GM21576 (cell line): ENCODE data around the gene RAP1GAP2.
"Not testable (repeated sequence)": the region's sequence is repeated elsewhere in the genome, so short reads cannot be mapped to it uniquely, and the experiment has no call there.

Experiments used
- ATAC-seq: cut with Tn5 transposase; IDR thresholded peaks from one replicate; pipeline ENCODE4 v1.9.1; 2021; ENCODE audit warnings: mild to moderate bottlenecking, moderate library complexity; ENCODE audit not compliant: unreplicated experiment

RAP1GAP2 gene

GRCh38 chr17:2796164-2797125, at the start of gene RAP1GAP2:
RAP1GAP2 (plus strand) TSS chr17:2796438; CDS start chr17:2796528, 90 bp downstream.
- no peak for ATAC-seq

- no peak for ATAC-seq
These were observed 47.0 kb upstream of the RAP1GAP2 start, which contains the start of gene CCDC92B for GRCh38 chr17:2749058-2749783. CCDC92B (minus strand) TSS chr17:2749652; CDS start chr17:2735145, 14,507 bp downstream.

- no peak for ATAC-seq
These were observed 46.5 kb upstream of the RAP1GAP2 start for GRCh38 chr17:2749784-2750181.

- ATAC-seq = no peak
These were observed 45.5 kb upstream of the RAP1GAP2 start for GRCh38 chr17:2750721-2751120.

GRCh38 chr17:2751491-2751890, 44.7 kb upstream of the RAP1GAP2 start:
- no peak for ATAC-seq

GRCh38 chr17:2755891-2756724, 40.1 kb upstream of the RAP1GAP2 start:
- no peak for ATAC-seq

GRCh38 chr17:2758870-2759269, 37.4 kb upstream of the RAP1GAP2 start:
- no peak for ATAC-seq

GRCh38 chr17:2770129-2770528, 26.1 kb upstream of the RAP1GAP2 start:
- no peak for ATAC-seq

- ATAC-seq = no peak
These were observed 21.0 kb upstream of the RAP1GAP2 start for GRCh38 chr17:2775206-2775605.

- no peak for ATAC-seq
These were observed 19.5 kb upstream of the RAP1GAP2 start for GRCh38 chr17:2776589-2777241.

GRCh38 chr17:2777242-2777867, 18.9 kb upstream of the RAP1GAP2 start:
- ATAC-seq = no peak

- no peak for ATAC-seq
These were observed 17.7 kb upstream of the RAP1GAP2 start for GRCh38 chr17:2778489-2778888.

GRCh38 chr17:2779545-2779944, 16.7 kb upstream of the RAP1GAP2 start:
- ATAC-seq = no peak

GRCh38 chr17:2780256-2780655, 16.0 kb upstream of the RAP1GAP2 start:
- ATAC-seq = no peak

GRCh38 chr17:2780931-2781454, 15.2 kb upstream of the RAP1GAP2 start:
- no peak for ATAC-seq

- not testable (repeated sequence) for ATAC-seq
These were observed 14.6 kb upstream of the RAP1GAP2 start for GRCh38 chr17:2781598-2781997.

GRCh38 chr17:2782055-2782454, 14.2 kb upstream of the RAP1GAP2 start:
- no peak for ATAC-seq

- ATAC-seq = no peak
These were observed 12.8 kb upstream of the RAP1GAP2 start for GRCh38 chr17:2783310-2784030.

- ATAC-seq = no peak
These were observed 11.4 kb upstream of the RAP1GAP2 start for GRCh38 chr17:2784864-2785263.
